ENCODE data around the gene KAT7.

DNA sequence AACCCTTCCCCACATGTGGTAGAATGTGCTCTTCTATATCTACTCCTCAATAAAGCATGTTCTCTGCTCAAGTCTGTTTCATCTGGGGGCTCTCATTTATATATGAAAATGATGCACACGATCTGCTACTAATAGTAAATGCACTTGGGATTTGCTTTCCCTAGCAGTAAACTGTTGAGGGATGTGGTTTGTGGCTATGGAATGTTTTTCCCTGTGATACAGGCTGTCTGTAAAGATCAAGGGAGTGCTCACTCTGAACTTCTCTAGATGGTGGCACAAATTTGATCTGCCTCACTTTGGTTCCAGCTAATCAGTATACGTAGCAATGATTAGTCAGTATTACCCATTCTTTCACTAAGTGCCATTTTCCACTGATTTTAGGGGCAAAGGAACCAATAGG, 40.5 kb downstream of the KAT7 start:
- TF ChIP-seq, protein P1, sequence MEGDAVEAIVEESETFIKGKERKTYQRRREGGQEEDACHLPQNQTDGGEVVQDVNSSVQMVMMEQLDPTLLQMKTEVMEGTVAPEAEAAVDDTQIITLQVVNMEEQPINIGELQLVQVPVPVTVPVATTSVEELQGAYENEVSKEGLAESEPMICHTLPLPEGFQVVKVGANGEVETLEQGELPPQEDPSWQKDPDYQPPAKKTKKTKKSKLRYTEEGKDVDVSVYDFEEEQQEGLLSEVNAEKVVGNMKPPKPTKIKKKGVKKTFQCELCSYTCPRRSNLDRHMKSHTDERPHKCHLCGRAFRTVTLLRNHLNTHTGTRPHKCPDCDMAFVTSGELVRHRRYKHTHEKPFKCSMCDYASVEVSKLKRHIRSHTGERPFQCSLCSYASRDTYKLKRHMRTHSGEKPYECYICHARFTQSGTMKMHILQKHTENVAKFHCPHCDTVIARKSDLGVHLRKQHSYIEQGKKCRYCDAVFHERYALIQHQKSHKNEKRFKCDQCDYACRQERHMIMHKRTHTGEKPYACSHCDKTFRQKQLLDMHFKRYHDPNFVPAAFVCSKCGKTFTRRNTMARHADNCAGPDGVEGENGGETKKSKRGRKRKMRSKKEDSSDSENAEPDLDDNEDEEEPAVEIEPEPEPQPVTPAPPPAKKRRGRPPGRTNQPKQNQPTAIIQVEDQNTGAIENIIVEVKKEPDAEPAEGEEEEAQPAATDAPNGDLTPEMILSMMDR (IDR thresholded peaks at IDR 0.05; ENCODE audit: control extremely low read depth in 1 of 3, insufficient read depth in 1 of 3, low read depth in 1 of 3, low read length in 3 of 3), result no peak
- TF ChIP-seq YY1 (IDR thresholded peaks at IDR 0.05; ENCODE audit: low read depth, low read length) (no peak), POLR2A (IDR thresholded peaks at IDR 0.05; ENCODE audit: control extremely low read depth in 1 of 2, low read depth in 2 of 2, low read length in 2 of 2) (no peak), GABPA (IDR thresholded peaks at IDR 0.05; ENCODE audit: borderline replicate concordance, insufficient read depth, low read length) (no peak), BRCA1 (IDR thresholded peaks at IDR 0.05; ENCODE audit: low read depth, low read length) (no peak)
- TF ChIP-seq, protein P2, sequence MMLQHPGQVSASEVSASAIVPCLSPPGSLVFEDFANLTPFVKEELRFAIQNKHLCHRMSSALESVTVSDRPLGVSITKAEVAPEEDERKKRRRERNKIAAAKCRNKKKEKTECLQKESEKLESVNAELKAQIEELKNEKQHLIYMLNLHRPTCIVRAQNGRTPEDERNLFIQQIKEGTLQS (IDR thresholded peaks at IDR 0.05; ENCODE audit: insufficient read depth, low read depth, low read length), result no peak

Data from H1 (cell line).